ENCODE measurements around the gene TUBA1B. TPM values are rescaled to one million over a fixed set of nuclear protein-coding genes. Genes with fewer than 3 reads are reported as not detected.

The TUBA1B gene
- total RNA-seq, 1 donor from 2014 or later, result 377 TPM

DNA sequence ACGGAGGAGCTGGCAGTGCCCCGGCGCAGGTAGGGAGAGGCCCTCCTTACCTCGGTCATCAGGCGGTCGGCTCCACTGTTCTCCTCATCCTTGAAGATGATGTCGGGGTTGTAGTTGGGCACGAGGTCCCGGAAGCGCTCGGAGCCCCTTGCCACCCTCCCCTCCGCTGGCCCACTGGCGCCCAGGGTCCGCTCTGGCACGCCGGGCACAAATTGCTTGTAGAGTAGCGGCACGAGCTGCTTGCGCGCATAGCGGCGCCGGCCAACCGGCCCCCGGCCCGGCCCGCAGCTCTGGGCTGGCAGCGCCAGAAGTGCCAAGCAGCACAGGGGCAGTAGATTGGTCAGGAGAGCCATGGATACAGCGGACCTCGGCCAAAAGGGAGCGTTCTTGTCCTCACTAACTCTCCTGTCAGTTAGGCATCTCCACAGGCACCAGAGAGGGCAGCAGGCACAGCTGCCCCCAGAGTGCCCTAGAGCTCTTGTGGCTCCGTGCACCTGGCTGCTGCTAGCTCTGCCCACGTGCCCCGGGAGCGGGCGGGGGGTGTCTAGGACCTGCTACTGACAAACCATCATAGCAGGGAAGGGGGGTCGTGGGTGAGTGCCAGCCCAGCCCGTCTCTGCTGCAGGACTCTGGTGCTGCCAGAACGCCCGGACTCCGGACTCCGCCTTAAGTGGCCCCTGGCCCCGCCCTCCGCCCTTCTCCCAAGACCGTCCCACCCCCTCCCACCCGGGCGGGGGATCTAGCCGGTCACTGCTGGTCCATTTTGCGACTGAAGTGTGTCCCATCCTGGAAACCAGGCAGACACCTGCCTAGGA, 36.8 kb downstream of the TUBA1B start, which contains the start of gene DHH:
Gene DHH, minus strand, starts transcription at position 642 of the 815 bp plus-strand sequence. Its CDS starts 289 bp downstream, at position 353.
- intact Hi-C loops (cut with DNase I), result no loop called here
- DNase-seq (ENCODE audit: low spot score), result peak; percentile 78

GRCh38 chr12:49093792-49094159, 37.4 kb downstream of the TUBA1B start:
- intact Hi-C loops (cut with DNase I), result no loop called here
- no peak for DNase-seq (ENCODE audit: low spot score)

DNA sequence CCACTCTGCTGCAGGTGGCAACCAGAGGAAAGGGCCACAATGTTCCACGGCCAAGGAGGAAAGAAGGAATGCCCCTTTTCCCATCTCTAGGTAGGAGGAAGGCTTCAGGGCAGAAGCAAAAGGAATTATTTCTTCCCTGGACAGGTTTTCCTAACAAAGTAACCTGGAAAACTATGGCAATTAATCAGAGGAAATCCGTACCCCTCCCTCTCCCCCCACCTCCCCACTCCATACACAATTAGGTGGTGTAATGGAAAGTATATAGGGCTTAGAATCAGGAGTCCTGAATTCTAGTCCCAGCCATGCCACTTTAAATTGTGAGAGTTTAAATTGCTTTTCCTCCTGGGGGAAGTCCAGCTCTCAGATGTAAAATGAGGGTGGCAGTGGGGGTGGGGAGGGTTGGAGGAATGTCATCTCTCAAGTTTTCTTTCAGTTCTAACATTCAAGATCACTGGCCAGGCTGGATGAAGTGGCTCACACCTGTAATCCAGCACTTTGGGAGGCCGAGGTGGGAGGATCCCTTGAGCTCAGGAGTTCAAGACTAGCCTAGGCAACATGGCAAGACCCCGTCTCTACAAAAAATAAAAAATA, 38.3 kb downstream of the TUBA1B start:
- no peak for DNase-seq (ENCODE audit: low spot score)
- intact Hi-C loops (cut with DNase I), result no loop called here

DNA sequence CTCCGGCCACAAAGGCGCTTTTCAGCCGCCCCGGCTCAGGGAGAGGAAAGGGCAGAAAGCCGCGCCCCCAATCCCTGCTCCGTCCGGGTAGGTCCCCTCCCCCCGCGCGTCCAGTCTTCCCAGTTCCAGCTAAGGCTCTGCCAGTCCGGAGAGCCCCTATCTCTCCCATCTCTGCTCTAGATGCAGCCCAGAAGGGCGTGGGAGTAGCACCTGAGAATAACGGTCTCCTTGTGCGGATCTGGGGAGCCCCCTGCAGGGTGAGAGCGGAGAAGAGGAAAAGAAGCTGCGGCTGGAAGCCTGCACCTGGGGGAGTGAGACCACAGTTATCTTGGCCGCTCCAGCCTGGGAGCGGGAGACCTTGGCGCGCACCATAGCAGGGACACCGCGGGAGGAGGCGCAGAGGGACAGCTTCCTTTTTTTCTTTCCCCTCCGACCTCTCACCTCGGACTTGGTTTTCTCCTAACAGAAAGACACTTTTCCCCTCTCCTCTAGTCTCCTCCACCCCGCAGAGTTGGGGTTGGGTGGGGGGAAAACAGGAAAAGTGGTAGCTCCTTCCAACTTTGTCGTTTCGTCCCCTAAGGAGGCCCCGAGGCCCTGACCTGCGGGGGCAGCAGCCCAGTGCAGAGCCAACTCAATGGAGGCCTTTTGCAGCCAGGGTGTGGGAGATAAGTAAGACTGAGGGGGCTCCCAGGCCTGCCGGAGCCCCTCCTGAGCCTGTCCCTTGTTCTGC, 38.9 kb downstream of the TUBA1B start:
- intact Hi-C loops (cut with DNase I), result no loop called here
- no peak for DNase-seq (ENCODE audit: low spot score)

- DNase-seq (ENCODE audit: low spot score), result no peak
- intact Hi-C loops (cut with DNase I), result no loop called here
Observed at GRCh38 chr12:49091836-49092085, 39.4 kb downstream of the TUBA1B start.

DNA sequence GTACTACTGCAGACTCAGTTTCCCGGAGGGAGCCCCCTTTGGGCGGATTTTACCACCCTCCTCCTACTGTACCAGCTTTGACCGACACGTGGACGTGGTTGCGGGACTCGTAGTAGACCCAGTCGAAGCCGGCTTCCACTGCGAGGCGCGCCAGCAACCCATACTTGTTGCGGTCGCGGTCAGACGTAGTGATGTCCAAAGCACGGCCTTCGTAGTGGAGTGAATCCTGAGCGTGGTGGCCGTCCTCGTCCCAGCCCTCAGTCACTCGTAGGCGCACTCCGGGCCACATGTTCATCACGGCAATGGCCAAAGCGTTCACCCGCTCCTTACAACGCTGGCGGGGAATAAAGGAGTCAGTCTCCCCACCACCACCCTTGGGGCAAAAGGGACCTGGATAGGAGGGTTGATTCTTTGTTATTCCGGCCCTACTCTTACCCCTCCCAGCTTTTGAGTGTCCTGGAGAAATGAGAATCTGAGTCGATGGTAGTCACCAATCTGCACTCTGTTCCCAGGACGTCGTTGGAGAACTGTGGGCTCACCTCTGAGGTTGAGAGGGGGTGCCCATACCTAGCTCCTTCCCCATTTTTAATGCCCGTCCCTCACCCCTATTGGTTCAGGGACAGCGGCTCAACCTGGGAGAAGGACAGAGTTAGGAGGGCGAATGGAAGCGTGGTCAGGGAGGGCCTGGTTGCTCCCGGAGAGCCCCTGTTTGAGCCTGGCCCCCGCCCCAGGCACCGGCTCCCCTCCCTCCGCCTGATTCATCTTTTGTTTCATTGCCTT, 39.9 kb downstream of the TUBA1B start:
- DNase-seq (ENCODE audit: low spot score), result no peak
- intact Hi-C loops (cut with DNase I), result no loop called here

- intact Hi-C loops (cut with DNase I), result loop anchor here (2.0 kb wide), 2 partner anchors 31 to 145 kb away; no protein-coding TSS in a partner anchor
- DNase-seq (ENCODE audit: low spot score), result peak; percentile 80
Observed at GRCh38 chr12:49089821-49090773, 41.1 kb downstream of the TUBA1B start.

- intact Hi-C loops (cut with DNase I), result loop anchor here (2.0 kb wide), 2 partner anchors 32 to 146 kb away; no protein-coding TSS in a partner anchor
- DNase-seq (ENCODE audit: low spot score), result no peak
Observed at GRCh38 chr12:49088932-49089330, 42.3 kb downstream of the TUBA1B start.

DNA sequence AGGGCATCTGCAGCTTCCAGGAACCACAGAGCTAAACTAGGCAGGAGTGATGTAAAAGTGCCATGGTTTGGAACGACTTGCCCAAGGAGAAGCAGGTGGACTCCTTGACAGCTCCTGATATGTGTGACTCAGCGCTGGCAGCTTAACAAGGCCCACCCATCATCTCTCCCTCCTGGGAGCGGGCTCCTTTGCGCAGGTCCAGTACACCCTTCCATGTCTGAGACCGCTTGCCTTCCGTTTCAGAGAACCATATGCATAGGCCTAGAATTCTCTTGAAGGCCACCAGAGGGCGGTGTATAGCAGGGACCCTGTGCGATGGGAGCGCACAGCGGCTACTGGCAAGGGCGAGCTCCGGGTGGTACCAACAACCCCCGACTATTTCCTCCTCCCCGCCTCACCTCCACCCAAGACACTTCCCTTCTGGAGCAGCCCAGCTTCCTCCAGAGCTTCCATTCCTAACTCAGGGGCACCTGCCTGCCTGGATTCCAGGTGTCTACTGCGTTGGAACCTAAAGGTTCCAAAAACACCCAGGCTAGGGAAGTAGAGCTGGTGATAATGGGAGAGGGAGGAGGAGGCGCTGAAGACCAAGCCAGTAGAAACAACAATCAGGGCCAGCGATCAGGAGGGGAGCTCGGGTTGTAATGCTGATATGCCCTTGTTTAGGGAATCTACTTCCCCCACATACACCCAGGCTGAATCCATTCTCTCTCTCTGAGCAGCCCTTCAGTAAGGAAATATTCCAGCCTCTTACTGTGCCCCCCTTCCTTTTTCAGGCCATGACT, 42.9 kb downstream of the TUBA1B start:
- intact Hi-C loops (cut with DNase I), result loop anchor here (2.0 kb wide), 2 partner anchors 32 to 146 kb away; no protein-coding TSS in a partner anchor
- peak; percentile 89 for DNase-seq (ENCODE audit: low spot score)

- intact Hi-C loops (cut with DNase I), result no loop called here
- DNase-seq (ENCODE audit: low spot score), result no peak
Observed at GRCh38 chr12:49086116-49086515, 45.1 kb downstream of the TUBA1B start.

- no peak for DNase-seq (ENCODE audit: low spot score)
- intact Hi-C loops (cut with DNase I), result no loop called here
Observed at GRCh38 chr12:49084438-49084837, 46.8 kb downstream of the TUBA1B start.

DNA sequence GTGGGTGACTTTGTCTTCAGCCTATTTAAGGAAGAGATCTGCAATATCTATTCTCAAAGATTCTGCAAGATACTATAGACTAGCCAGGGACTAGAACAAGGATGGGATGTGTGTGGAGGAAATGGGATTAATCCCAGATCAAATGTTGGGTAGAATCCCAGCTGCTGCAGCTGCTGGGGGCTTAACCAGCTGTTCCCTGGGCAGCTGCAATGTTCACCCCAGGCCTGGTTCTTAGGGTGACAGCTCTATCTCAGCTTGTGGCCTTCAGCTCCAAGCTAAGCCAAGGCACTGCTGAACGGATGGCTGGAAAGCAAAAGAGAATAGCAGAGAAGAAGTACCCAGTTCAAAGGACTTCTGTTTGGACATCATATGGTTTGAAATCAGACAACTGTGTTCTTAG, 51.4 kb downstream of the TUBA1B start:
- intact Hi-C loops (cut with DNase I), result no loop called here
- DNase-seq (ENCODE audit: low spot score), result no peak

Other genes starting within 250 kb of the TUBA1B start
- 5.5 TPM for gene FKBP11, start 205.9 kb downstream of the TUBA1B start, total RNA-seq
- gene ARF3, start 173.9 kb downstream of the TUBA1B start, total RNA-seq, result 59.5 TPM
- gene WNT10B, start 159.7 kb downstream of the TUBA1B start, total RNA-seq, result 0.16 TPM
- gene WNT1, start 153.1 kb downstream of the TUBA1B start, total RNA-seq, result not detected
- gene DDN, start 132.0 kb downstream of the TUBA1B start, total RNA-seq, result 1.00 TPM
- gene PRKAG1, start 112.6 kb downstream of the TUBA1B start, total RNA-seq, result 80.4 TPM
- gene KMT2D, start 70.6 kb downstream of the TUBA1B start, total RNA-seq, result 63.8 TPM
- gene RHEBL1, start 61.4 kb downstream of the TUBA1B start, total RNA-seq, result 0.38 TPM
- gene DHH, start 36.6 kb downstream of the TUBA1B start, total RNA-seq, result 1.6 TPM
- 33.3 TPM for gene LMBR1L, start 20.5 kb downstream of the TUBA1B start, total RNA-seq
- 250 TPM for gene TUBA1A, start 57.7 kb upstream of the TUBA1B start, total RNA-seq
- 39.5 TPM for gene TUBA1C, start 133.7 kb upstream of the TUBA1B start, total RNA-seq
- 0.38 TPM for gene PRPH, start 163.8 kb upstream of the TUBA1B start, total RNA-seq
- not detected for gene TROAP, start 191.9 kb upstream of the TUBA1B start, total RNA-seq
- not detected for gene C1QL4, start 205.8 kb upstream of the TUBA1B start, total RNA-seq
- gene DNAJC22, start 215.5 kb upstream of the TUBA1B start, total RNA-seq, result 0.70 TPM
- gene SPATS2, start 236.1 kb upstream of the TUBA1B start, total RNA-seq, result 6.2 TPM